ENCODE data around the gene E4F1. TPM values are rescaled to one million over a fixed set of nuclear protein-coding genes. Genes with fewer than 3 reads are reported as not detected.

Gene E4F1
- total and polyA plus RNA-seq, 9 of the 15 experiments (the other 6 are each of a cell fraction or from before 2014, with no cell fraction given) = 0.48 to 94.9 (median 20.4) TPM

DNA sequence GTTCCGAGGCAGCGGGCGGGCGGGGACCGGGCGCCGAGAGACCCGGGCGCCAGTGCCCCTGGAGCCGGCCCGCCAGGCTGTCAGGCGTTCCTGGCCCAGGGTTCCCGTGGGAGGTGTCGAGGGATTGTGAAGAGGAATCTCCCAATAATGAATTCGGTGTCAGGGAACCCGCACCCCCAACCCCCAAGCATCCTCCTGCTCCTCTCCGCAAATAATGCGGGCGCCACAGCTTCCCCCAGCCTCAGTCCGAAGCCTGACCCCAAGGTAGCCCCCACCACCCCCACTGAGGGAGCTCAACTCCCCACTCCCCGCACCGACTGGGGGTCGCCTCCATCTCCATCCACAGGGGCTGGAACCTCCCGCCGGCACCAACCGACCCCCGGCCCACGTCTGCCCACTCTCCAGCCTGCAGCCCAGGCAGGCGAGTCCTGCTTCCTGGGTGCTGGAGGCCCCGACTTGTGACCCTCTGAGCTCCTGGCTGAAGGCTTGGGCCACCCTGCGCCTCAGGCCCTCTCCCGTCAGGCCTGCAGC lies 26.3 kb upstream of the E4F1 start:
- peak overlapping the region in 1 of 2 experiments; percentile 85; a peak in 2 of 4 replicates for H3K9ac ChIP-seq (ENCODE audit: insufficient read depth in 1 of 2, low read depth in 2 of 2, low read length in 2 of 2)
- no TSS peak for BruUV-seq (replicated peaks)
- WGBS (ENCODE audit: insufficient coverage, low coverage, missing lambda C conversion rate) = 71% methylated on average over 12 of the region's 32 CpGs
- in situ Hi-C loops (cut with MboI) (no loop called here), intact Hi-C loops (cut with micrococcal nuclease) (loop anchor here (5.0 kb wide), 2 partner anchors 55 to 300 kb away; partner anchors contain the start of gene ECI1)
- ATAC-seq (no peak), FAIRE-seq (no peak), DNase-seq (ENCODE audit: extremely low read depth in 1 of 4, low spot score in 3 of 4) (no peak)
- peak overlapping the region; percentile 23; the same call in 1 of the 2 replicates for H3K4me2 ChIP-seq (ENCODE audit: insufficient read depth, low read length)
- no peaks in the 10 kb centered on the region for H3K36me3 ChIP-seq (ENCODE audit: control insufficient read depth, insufficient read depth, low read length)
- CTCF ChIA-PET (ENCODE audit: low intra/inter-chr PET ratio) = no interaction called here
- H3K9me1 ChIP-seq (ENCODE audit: control insufficient read depth, insufficient read depth, low read length) = no peaks in the 10 kb centered on the region
- H4K20me1 ChIP-seq (replicated peaks; ENCODE audit: control insufficient read depth, insufficient read depth, low read length) = 0 out of 2 replicates have a peak, but pooled peaks cover 6% of the 10 kb centered on the region
- H2AFZ ChIP-seq (ENCODE audit: low read depth, low read length) = peak overlapping the region; percentile 67; the same call in 1 of the 2 replicates
- POLR2A ChIA-PET = interaction anchor here (1.0 kb wide), 1 partner anchor 14 kb away, joined by 3 read pairs; the partner anchor contains the start of gene BRICD5
- H3K79me2 ChIP-seq (ENCODE audit: control insufficient read depth, insufficient read depth, low read length) = no peaks in the 10 kb centered on the region
- H3K27ac ChIP-seq (ENCODE audit: extremely low read depth, low read depth, low read length) = no peak overlapping the region
- H3K9me3 ChIP-seq (replicated peaks; ENCODE audit: control insufficient read depth, insufficient read depth, low read depth, low read length) = no peaks in the 10 kb centered on the region
- TF ChIP-seq ADNP (tag; IDR thresholded peaks at IDR 0.05) (no peak), SP1 (CRISPR knock-in tag; IDR thresholded peaks at IDR 0.05) (no peak), CAMTA2 (CRISPR knock-in tag; conservative IDR thresholded peaks at IDR 0.05) (no peak), PCBP1 (IDR thresholded peaks at IDR 0.05; ENCODE audit: low read depth, low read length, poor library complexity, severe bottlenecking) (peak; percentile 46)
- TF ChIP-seq, protein P1, sequence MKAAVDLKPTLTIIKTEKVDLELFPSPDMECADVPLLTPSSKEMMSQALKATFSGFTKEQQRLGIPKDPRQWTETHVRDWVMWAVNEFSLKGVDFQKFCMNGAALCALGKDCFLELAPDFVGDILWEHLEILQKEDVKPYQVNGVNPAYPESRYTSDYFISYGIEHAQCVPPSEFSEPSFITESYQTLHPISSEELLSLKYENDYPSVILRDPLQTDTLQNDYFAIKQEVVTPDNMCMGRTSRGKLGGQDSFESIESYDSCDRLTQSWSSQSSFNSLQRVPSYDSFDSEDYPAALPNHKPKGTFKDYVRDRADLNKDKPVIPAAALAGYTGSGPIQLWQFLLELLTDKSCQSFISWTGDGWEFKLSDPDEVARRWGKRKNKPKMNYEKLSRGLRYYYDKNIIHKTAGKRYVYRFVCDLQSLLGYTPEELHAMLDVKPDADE (conservative IDR thresholded peaks at IDR 0.05; ENCODE audit: control insufficient read depth, low read depth, low read length) = 0 out of 2 replicates have a peak, but pooled peaks have one; percentile 26
- peaks cover 0 to 5% of the 10 kb centered on the region in 2 experiments; a peak in 2 of 5 replicates for H3K27me3 ChIP-seq (ENCODE audit: control insufficient read depth in 2 of 2, insufficient read depth in 2 of 2, low read length in 2 of 2)
- H3K4me1 ChIP-seq (replicated peaks in 1 of 2; ENCODE audit: control insufficient read depth in 2 of 2, insufficient read depth in 2 of 2, low read length in 2 of 2) = peaks cover 3 to 51% of the 10 kb centered on the region in 2 experiments; a peak in 4 of 5 replicates
- H3K4me3 ChIP-seq = no peak overlapping the region

Measured in K562 (cell line).